GM18498 (cell line): Measurements from ENCODE around the gene TTC12.

Experiments used
- ATAC-seq: cut with Tn5 transposase; IDR thresholded peaks from one replicate; pipeline ENCODE4 v1.9.1; 2021; ENCODE audit warnings: mild to moderate bottlenecking, moderate library complexity; ENCODE audit not compliant: unreplicated experiment

TTC12 gene

GRCh38 chr11:113319085-113319484 is 4.7 kb downstream of the TTC12 start:
- no peak for ATAC-seq

- no peak for ATAC-seq
Measured at GRCh38 chr11:113322158-113322557, 7.8 kb downstream of the TTC12 start.

GRCh38 chr11:113324250-113324649 is 9.9 kb downstream of the TTC12 start:
- no peak for ATAC-seq

- ATAC-seq: no peak
Measured at GRCh38 chr11:113329725-113330124, 15.3 kb downstream of the TTC12 start.

GRCh38 chr11:113331441-113331840 is 17.1 kb downstream of the TTC12 start:
- no peak for ATAC-seq

- ATAC-seq: no peak
Measured at GRCh38 chr11:113332023-113332422, 17.6 kb downstream of the TTC12 start.

- no peak for ATAC-seq
Measured at GRCh38 chr11:113332638-113333329, 18.4 kb downstream of the TTC12 start.

GRCh38 chr11:113334183-113334582 is 19.8 kb downstream of the TTC12 start:
- no peak for ATAC-seq

GRCh38 chr11:113338730-113339129 is 24.3 kb downstream of the TTC12 start:
- ATAC-seq: no peak

- ATAC-seq: no peak
Measured at GRCh38 chr11:113339929-113340589, 25.7 kb downstream of the TTC12 start.

- no peak for ATAC-seq
Measured at GRCh38 chr11:113341388-113342165, 27.2 kb downstream of the TTC12 start.

GRCh38 chr11:113345978-113346377 is 31.6 kb downstream of the TTC12 start:
- ATAC-seq: no peak

GRCh38 chr11:113349528-113349927 is 35.1 kb downstream of the TTC12 start:
- no peak for ATAC-seq

GRCh38 chr11:113350336-113351067 is 36.1 kb downstream of the TTC12 start:
- no peak for ATAC-seq

GRCh38 chr11:113351068-113351450 is 36.7 kb downstream of the TTC12 start:
- ATAC-seq: no peak

- no peak for ATAC-seq
Measured at GRCh38 chr11:113351480-113351879, 37.1 kb downstream of the TTC12 start.

- ATAC-seq: no peak
Measured at GRCh38 chr11:113356203-113356602, 41.8 kb downstream of the TTC12 start.

- ATAC-seq: no peak
Measured at GRCh38 chr11:113363406-113363805, 49.0 kb downstream of the TTC12 start.

- no peak for ATAC-seq
Measured at GRCh38 chr11:113363996-113364641, 49.7 kb downstream of the TTC12 start.

GRCh38 chr11:113365895-113366294 is 51.5 kb downstream of the TTC12 start:
- ATAC-seq: no peak

GRCh38 chr11:113369411-113369810 is 55.0 kb downstream of the TTC12 start:
- no peak for ATAC-seq
